Bronchial epithelial cell (primary cell): ENCODE data around the gene C4orf36. TPM values are rescaled to one million over a fixed set of nuclear protein-coding genes. Genes with fewer than 3 reads are reported as not detected.
"Not testable (repeated sequence)": the region's sequence is repeated elsewhere in the genome, so short reads cannot be mapped to it uniquely, and the experiment has no call there.

Experiments used
- DNase-seq: peaks from one replicate; pipeline ENCODE4 v3.0.0-alpha.2; 2010; ENCODE audit warnings: low read depth
- FAIRE-seq: peaks from 2 replicates; lab custom pipeline; 2011; peaks lifted over from hg19 to GRCh38; lab: Jason Lieb, UNC
- H3K27me3 ChIP-seq: 2 replicates; pipeline ENCODE4 v1.5.1; 2011; ENCODE audit warnings: low read length; ENCODE audit not compliant: control insufficient read depth, insufficient read depth
- H3K36me3 ChIP-seq: 2 replicates; pipeline ENCODE4 v1.5.1; 2011; ENCODE audit warnings: low read length; ENCODE audit not compliant: control insufficient read depth, insufficient read depth
- H3K4me3 ChIP-seq: 2 replicates; pipeline ENCODE4 v1.5.1; 2011; ENCODE audit warnings: mild to moderate bottlenecking, low read depth, low read length, control low read depth
- total RNA-seq: library from RNA; depleted of rRNA; stranded (reverse); fragments of >200 nt; gene quantifications from 2 replicates; pipeline ENCODE4 v1.2.1, GENCODE V29; 2014
- TF ChIP-seq, protein P1 (sequence below): IDR thresholded peaks from 2 replicates; pipeline ENCODE4 v1.5.1; 2011; ENCODE audit warnings: mild to moderate bottlenecking, moderate library complexity, low read length, control low read depth, inconsistent platforms; ENCODE audit not compliant: insufficient read depth, severe bottlenecking

Gene C4orf36
- total RNA-seq, 1 donor from 2014 or later: 1.8 TPM

DNA sequence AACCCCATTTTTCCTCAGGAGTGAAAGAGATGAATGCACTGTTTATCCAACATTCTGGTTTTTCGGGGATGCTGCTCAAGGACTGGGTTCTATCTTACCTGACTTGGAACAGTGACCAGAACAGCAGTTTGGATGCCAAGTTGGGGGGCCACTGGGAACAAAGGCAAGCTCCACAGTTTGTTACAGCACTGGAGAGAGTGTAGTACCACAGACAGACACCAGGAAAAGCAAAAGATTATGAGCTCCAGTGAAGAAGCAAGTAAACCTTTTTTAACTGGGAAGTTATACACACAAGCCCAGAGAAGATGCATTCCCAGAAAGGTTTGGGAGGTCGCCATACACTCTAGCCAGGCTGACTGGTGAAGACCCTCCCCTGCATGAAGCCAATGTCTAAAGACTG lies 13.6 kb downstream of the C4orf36 start:
- Histone ChIP-seq H3K27me3 (no peaks in the 10 kb centered on the region), H3K4me3 (no peak overlapping the region), H3K36me3 (no peaks in the 10 kb centered on the region)
- FAIRE-seq (peak; percentile 83), DNase-seq (no peak)
- TF ChIP-seq, protein P1, sequence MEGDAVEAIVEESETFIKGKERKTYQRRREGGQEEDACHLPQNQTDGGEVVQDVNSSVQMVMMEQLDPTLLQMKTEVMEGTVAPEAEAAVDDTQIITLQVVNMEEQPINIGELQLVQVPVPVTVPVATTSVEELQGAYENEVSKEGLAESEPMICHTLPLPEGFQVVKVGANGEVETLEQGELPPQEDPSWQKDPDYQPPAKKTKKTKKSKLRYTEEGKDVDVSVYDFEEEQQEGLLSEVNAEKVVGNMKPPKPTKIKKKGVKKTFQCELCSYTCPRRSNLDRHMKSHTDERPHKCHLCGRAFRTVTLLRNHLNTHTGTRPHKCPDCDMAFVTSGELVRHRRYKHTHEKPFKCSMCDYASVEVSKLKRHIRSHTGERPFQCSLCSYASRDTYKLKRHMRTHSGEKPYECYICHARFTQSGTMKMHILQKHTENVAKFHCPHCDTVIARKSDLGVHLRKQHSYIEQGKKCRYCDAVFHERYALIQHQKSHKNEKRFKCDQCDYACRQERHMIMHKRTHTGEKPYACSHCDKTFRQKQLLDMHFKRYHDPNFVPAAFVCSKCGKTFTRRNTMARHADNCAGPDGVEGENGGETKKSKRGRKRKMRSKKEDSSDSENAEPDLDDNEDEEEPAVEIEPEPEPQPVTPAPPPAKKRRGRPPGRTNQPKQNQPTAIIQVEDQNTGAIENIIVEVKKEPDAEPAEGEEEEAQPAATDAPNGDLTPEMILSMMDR: no peak

GRCh38 chr4:86876894-86877685 lies 15.1 kb downstream of the C4orf36 start:
- TF ChIP-seq, protein P1: no peak
- Histone ChIP-seq H3K27me3 (no peaks in the 10 kb centered on the region), H3K4me3 (no peak overlapping the region), H3K36me3 (no peaks in the 10 kb centered on the region)
- FAIRE-seq (no peak), DNase-seq (no peak)

DNA sequence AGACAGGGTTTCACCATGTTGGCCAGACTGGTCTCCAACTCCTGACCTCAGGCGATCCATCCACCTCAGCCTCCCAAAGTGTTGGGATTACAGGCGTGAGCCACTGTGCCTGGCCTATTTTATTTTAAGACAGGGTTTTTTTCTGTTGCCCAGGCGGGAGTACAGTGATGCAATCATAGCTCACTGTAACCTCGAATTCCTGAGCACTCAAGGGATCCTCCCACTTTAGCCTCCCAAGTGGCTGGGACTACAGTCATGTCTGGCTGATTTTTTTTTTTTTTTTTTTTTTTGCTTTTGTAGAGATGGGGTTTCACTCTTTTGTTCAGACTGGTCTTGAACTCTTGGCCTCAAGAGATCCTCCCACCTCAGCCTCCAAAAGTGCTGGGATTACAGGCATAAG lies 16.8 kb downstream of the C4orf36 start:
- not testable (repeated sequence) for FAIRE-seq, H3K4me3 ChIP-seq, H3K27me3 ChIP-seq, DNase-seq, H3K36me3 ChIP-seq

DNA sequence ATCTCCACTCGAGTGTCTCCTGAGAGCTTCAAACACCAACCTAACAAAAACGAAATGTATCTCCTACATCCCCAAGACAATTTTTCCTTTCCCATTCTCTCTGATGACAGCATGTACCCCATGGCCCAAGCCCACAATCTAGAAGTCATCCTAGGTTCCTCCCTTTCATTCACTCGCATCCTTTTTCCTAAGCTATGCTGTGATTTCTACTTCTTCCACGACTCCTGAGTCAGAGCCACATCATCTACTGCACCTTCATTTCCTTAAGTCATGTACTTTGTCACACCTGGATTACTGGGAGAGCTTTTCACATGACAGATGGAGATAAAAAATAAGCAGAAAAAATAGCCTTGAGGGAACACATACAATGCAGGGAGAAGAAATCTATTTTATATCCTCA lies 20.1 kb downstream of the C4orf36 start:
- FAIRE-seq (no peak), DNase-seq (peak; percentile 85)
- Histone ChIP-seq H3K36me3 (no peaks in the 10 kb centered on the region), H3K27me3 (no peaks in the 10 kb centered on the region), H3K4me3 (no peak overlapping the region)
- TF ChIP-seq, protein P1: no peak

GRCh38 chr4:86870442-86871069 lies 21.7 kb downstream of the C4orf36 start:
- Histone ChIP-seq H3K27me3 (no peaks in the 10 kb centered on the region), H3K4me3 (no peak overlapping the region), H3K36me3 (no peaks in the 10 kb centered on the region)
- FAIRE-seq (no peak), DNase-seq (no peak)
- TF ChIP-seq, protein P1: no peak

DNA sequence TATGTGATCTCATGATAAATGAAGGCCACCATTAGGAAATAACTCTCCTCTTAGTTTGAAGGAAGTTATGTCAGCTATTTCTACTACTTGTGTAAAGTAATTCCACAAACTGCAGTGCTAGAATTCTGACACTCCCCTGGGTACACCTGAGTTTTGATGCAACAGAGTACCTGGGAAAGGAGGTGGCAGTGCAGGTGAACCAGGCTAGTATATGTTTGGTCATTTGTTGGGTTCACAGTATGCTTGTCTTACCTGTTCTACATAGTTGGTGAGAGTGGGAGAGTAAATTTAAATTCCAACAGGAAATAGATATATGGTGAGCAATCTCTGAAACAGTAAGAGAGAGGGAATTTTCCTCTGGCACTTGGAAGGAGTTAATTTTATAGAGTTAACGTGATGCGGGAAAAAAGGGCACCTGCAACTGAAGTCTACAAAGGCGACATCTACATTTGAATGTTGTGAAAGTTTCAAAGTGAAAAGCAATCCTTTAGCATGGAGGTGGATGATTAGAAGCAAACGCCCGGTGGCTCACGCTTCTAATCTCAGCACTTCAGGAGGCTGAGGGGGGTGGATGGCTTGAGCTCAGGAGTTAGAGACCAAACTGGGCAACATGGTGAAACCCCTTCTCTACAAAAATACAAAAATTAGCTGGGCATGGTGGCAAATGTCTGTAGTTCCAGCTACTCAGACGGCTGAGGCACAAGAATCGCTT lies 34.7 kb downstream of the C4orf36 start:
- no peak for FAIRE-seq
- H3K36me3 ChIP-seq: no peaks in the 10 kb centered on the region
- H3K27me3 ChIP-seq: no peaks in the 10 kb centered on the region
- peak; percentile 78 for DNase-seq
- TF ChIP-seq, protein P1: no peak
- H3K4me3 ChIP-seq: no peak overlapping the region
